Endothelial cell of umbilical vein (primary cell): ENCODE measurements around the gene VAV2. TPM values are rescaled to one million over a fixed set of nuclear protein-coding genes. Genes with fewer than 3 reads are reported as not detected.

Experiments used
- BruUV-seq: library from RNA; stranded (reverse); fragments of 400-500 nt; replicated peaks from 2 replicates; lab custom pipeline; 2021; lab: Mats Ljungman, UMichigan
- CTCF ChIA-PET: fragments of 300-600, 350-600 bp; sonication (Branson Sonifier 250); formaldehyde crosslinking; loops from one replicate; lab custom pipeline; 2021; ENCODE audit warnings: antibody characterized with exemption, inconsistent platforms; lab: Charles Lee
- POLR2A ChIA-PET: fragments of 300-600, 350-600 bp; sonication (Branson Sonifier 250); formaldehyde crosslinking; loops from one replicate; lab custom pipeline; 2021; ENCODE audit warnings: antibody characterized with exemption, inconsistent platforms; lab: Charles Lee
- DNase-seq: peaks from one replicate; pipeline ENCODE4 v3.0.0-alpha.2; 2011; ENCODE audit warnings: low read depth, low spot score
- FAIRE-seq: peaks from 2 replicates; lab custom pipeline; 2011; peaks lifted over from hg19 to GRCh38; lab: Jason Lieb, UNC
- H2AFZ ChIP-seq: 2 replicates; pipeline ENCODE4 v1.6.0; 2012; ENCODE audit warnings: low read depth, low read length, control low read depth, inconsistent platforms
- H3K27ac ChIP-seq: 2 replicates; pipeline ENCODE4 v1.5.1; 2011; ENCODE audit warnings: low read depth, mild to moderate bottlenecking, control low read depth, low read length, moderate library complexity; ENCODE audit not compliant: insufficient read depth
- H3K27me3 ChIP-seq, 2 experiments: 2 replicates each; pipeline versions ENCODE4 v1.6.0 to v1.6.1; 2011; ENCODE audit warnings: low read length in 2 of 2, mixed read lengths in 1 of 2; ENCODE audit not compliant: control insufficient read depth in 2 of 2, insufficient read depth in 2 of 2
- H3K36me3 ChIP-seq, 2 experiments: 2 replicates in 1 of 2; 3 replicates in 1 of 2; pipeline ENCODE4 v1.5.1; 2011; ENCODE audit warnings: low read length in 2 of 2, mild to moderate bottlenecking in 1 of 2, moderate library complexity in 1 of 2; ENCODE audit not compliant: control insufficient read depth in 2 of 2, insufficient read depth in 2 of 2; ENCODE audit errors: extremely low read depth in 1 of 2
- H3K4me1 ChIP-seq: 3 replicates; pipeline ENCODE4 v1.5.1; 2011; ENCODE audit warnings: mild to moderate bottlenecking, low read length; ENCODE audit not compliant: control insufficient read depth, insufficient read depth; ENCODE audit errors: extremely low read depth
- H3K4me2 ChIP-seq: 2 replicates; pipeline ENCODE4 v1.6.1; 2011; ENCODE audit warnings: low read length, control low read depth, mixed read lengths; ENCODE audit not compliant: insufficient read depth
- H3K4me3 ChIP-seq, 3 experiments: fragments of 200-600 bp in 1 of 3; sonication (generic), shearing (Covaris generic) in 1 of 3; replicated peaks in 1 of 3; 2 replicates each; pipeline ENCODE4 v1.5.1; 2011 to 2016; ENCODE audit warnings: control low read depth in 3 of 3, low read length in 3 of 3, mild to moderate bottlenecking in 2 of 3, inconsistent platforms in 1 of 3, low read depth in 1 of 3, moderate library complexity in 1 of 3; ENCODE audit not compliant: insufficient read depth in 1 of 3
- H3K79me2 ChIP-seq: 2 replicates; pipeline ENCODE4 v1.6.0; 2012; ENCODE audit warnings: low read length, inconsistent platforms; ENCODE audit not compliant: control insufficient read depth, insufficient read depth
- H3K9ac ChIP-seq: replicated peaks from 2 replicates; pipeline ENCODE3; 2011; ENCODE audit warnings: low read length, control low read depth; ENCODE audit not compliant: insufficient read depth; ENCODE audit errors: extremely low read depth
- H3K9me1 ChIP-seq: replicated peaks from 3 replicates; pipeline ENCODE4 v1.6.0; 2011; ENCODE audit warnings: mild to moderate bottlenecking, low read length; ENCODE audit not compliant: control insufficient read depth, insufficient read depth; ENCODE audit errors: extremely low read depth
- H3K9me3 ChIP-seq: replicated peaks from 2 replicates; pipeline ENCODE4 v1.5.1; 2012; ENCODE audit warnings: low read length, inconsistent platforms; ENCODE audit not compliant: control insufficient read depth, insufficient read depth
- H4K20me1 ChIP-seq: replicated peaks from 2 replicates; pipeline ENCODE3; 2011; ENCODE audit warnings: mild to moderate bottlenecking, low read length; ENCODE audit not compliant: control insufficient read depth, insufficient read depth; ENCODE audit errors: extremely low read depth
- CTCF ChIP-seq, 2 donors: IDR thresholded peaks; 1 replicate in 1 of 2; 2 replicates in 1 of 2; pipeline ENCODE4 v1.5.1; 2011; ENCODE audit warnings: low read length in 2 of 2, mild to moderate bottlenecking in 2 of 2, moderate library complexity in 2 of 2, control low read depth in 1 of 2, inconsistent platforms in 1 of 2, low read depth in 1 of 2; ENCODE audit not compliant: insufficient read depth in 1 of 2; ENCODE audit errors: extremely low read depth in 1 of 2
- EZH2 ChIP-seq: IDR thresholded peaks from 2 replicates; pipeline ENCODE4 v1.6.1; 2012; ENCODE audit warnings: borderline replicate concordance, low read depth, mild to moderate bottlenecking, moderate library complexity, low read length, inconsistent platforms; ENCODE audit not compliant: severe bottlenecking
- FOS ChIP-seq: IDR thresholded peaks from 2 replicates; pipeline ENCODE4 v1.6.1; 2011; ENCODE audit warnings: mild to moderate bottlenecking, low read length, moderate library complexity, borderline replicate concordance; ENCODE audit not compliant: insufficient read depth
- GATA2 ChIP-seq: IDR thresholded peaks from 2 replicates; pipeline ENCODE4 v1.7.0; 2011; ENCODE audit warnings: low read depth, mild to moderate bottlenecking, moderate library complexity, mixed read lengths, low read length; ENCODE audit not compliant: insufficient read length, insufficient read depth
- JUN ChIP-seq: IDR thresholded peaks from 2 replicates; pipeline ENCODE4 v1.6.1; 2011; ENCODE audit warnings: borderline replicate concordance, low read depth; ENCODE audit not compliant: insufficient read length, insufficient read depth
- MAX ChIP-seq: IDR thresholded peaks from 2 replicates; pipeline ENCODE4 v1.6.1; 2011; ENCODE audit not compliant: insufficient read depth, insufficient read length
- MYC ChIP-seq: IDR thresholded peaks from one replicate; pipeline ENCODE4 v1.6.1; 2011; ENCODE audit warnings: mild to moderate bottlenecking, low read depth, low read length
- POLR2A ChIP-seq: IDR thresholded peaks from 2 replicates; pipeline ENCODE4 v1.6.1; 2012; ENCODE audit warnings: low read depth, mild to moderate bottlenecking, control low read depth, low read length
- POLR2AphosphoS5 ChIP-seq: IDR thresholded peaks from 2 replicates; pipeline ENCODE4 v1.6.1; 2012; ENCODE audit warnings: low read depth, mild to moderate bottlenecking, control low read depth, low read length, moderate library complexity; ENCODE audit not compliant: insufficient read depth
- dilution Hi-C: fragments of 300-500 bp; cut with MboI; formaldehyde crosslinking; loops from one replicate; pipeline ENCODE4 v1.15.0; 2019; ENCODE audit warnings: low sequenced_read_pairs; ENCODE audit not compliant: extremely low pct_ligation_motif_present
- intact Hi-C: fragments of 100-400 bp; cut with micrococcal nuclease; formaldehyde crosslinking; loops from one replicate; pipeline ENCODE4 v1.10.0; 2022
- polyA plus RNA-seq, 4 experiments: library from polyadenylated mRNA; depleted of rRNA in 3 of 4; stranded (reverse) in 3 of 4; unstranded in 1 of 4; fragments of >200 nt; gene quantifications; 2 replicates each; pipeline versions ENCODE4 v1.2.1 to v1.2.3, GENCODE V29; 2011 to 2012; ENCODE audit warnings: missing spikeins in 1 of 4
- total RNA-seq: library from RNA; stranded (reverse); gene quantifications from 2 replicates; pipeline ENCODE4 v1.2.3, GENCODE V29; 2021

The VAV2 gene
- total and polyA plus RNA-seq, 2 donors (not counting 3 experiments of a cell fraction or from before 2014, with no cell fraction given): 10.6 to 30.6 TPM

- H3K27ac ChIP-seq: no peak overlapping the region
- FAIRE-seq (no peak), DNase-seq (no peak)
- CTCF ChIA-PET: no interaction called here
- H4K20me1 ChIP-seq: no peaks in the 10 kb centered on the region
- H3K36me3 ChIP-seq: no peaks in the 10 kb centered on the region
- no peak overlapping the region for H3K4me2 ChIP-seq
- peaks cover 8% of the 10 kb centered on the region for H3K4me1 ChIP-seq
- no peaks in the 10 kb centered on the region for H3K9me3 ChIP-seq
- H3K4me3 ChIP-seq: no peak overlapping the region
- H3K27me3 ChIP-seq: no peaks in the 10 kb centered on the region
- no peak overlapping the region for H2AFZ ChIP-seq
- no TSS peak for BruUV-seq
- dilution Hi-C loops (no loop called here), intact Hi-C loops (no loop called here)
- POLR2A ChIA-PET: no interaction called here
- no peak for TF ChIP-seq CTCF (IDR thresholded peaks at IDR 0.05; ENCODE audit: extremely low read depth in 1 of 2, insufficient read depth in 1 of 2, low read depth in 1 of 2, low read length in 2 of 2)
- TF ChIP-seq EZH2: no peak
- TF ChIP-seq POLR2AphosphoS5: no peak
- no peak for TF ChIP-seq MYC
- no peak for TF ChIP-seq FOS
- TF ChIP-seq GATA2: no peak
- no peak for TF ChIP-seq MAX
- no peak for TF ChIP-seq POLR2A
- TF ChIP-seq JUN: no peak
- no peak overlapping the region for H3K9ac ChIP-seq
- H3K79me2 ChIP-seq: peaks cover 87% of the 10 kb centered on the region
- H3K9me1 ChIP-seq: no peaks in the 10 kb centered on the region
These were observed 6.1 kb downstream of the VAV2 start for GRCh38 chr9:133986061-133986460.
